Measurements from ENCODE around the gene CCDC187.

The CCDC187 gene

DNA sequence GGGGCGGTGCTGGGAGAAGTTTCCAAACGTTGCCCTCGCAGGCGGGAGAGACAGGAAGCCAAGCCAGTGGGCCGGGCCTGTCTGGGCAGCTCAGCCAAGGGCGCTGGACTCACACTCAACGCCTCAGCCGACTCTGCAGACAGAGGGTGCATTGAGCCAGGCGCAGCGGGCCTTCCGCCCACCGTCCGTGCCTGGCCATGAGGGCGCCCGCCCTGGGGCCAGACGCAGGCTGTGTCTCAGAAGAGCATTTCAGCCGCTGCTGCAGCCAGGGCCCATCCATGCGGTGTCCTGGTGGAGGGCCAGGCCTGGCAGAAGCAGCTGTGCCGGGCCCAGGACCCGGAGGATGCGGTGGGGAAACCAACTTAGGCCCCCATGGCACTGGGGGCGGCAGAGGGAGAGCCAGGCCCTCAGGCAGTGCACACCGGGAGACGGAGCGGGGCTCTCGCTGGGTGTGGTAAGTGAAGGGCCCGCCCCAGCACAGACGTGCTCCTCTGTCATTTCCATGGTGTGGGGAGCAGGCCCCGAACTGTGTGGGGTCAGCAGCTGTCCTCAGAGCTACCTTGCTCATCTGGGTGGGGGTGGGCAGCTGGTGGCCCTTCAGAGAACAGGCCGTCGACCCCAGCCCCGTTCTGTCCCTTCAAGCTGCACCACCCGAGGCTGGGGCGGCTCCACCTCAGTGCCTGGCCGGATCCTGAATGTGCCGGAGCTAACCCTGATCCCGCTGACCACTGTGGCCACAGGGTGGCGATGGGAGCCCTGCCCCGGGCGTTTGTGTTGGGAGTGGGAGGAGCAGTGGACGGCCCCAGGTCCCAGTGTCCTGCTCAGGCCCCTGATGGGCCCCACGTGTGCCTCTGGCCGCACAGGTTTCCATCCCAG lies 41.6 kb upstream of the CCDC187 start:
- no peak for TF ChIP-seq SIN3A (IDR thresholded peaks at IDR 0.05; ENCODE audit: borderline replicate concordance, insufficient read depth, low read length)
- TF ChIP-seq POLR2AphosphoS5 (IDR thresholded peaks at IDR 0.05; ENCODE audit: low read depth, low read length): no peak
- TF ChIP-seq TAF1 (IDR thresholded peaks at IDR 0.05; ENCODE audit: borderline replicate concordance, insufficient read depth, low read length): no peak
- TF ChIP-seq FOXP2 (optimal IDR thresholded peaks at IDR 0.05; ENCODE audit: borderline replicate concordance, extremely low read depth, extremely low read length, insufficient read depth): no peak
- TF ChIP-seq REST (IDR thresholded peaks at IDR 0.05; ENCODE audit: insufficient read depth in 1 of 2, low read depth in 2 of 2, low read length in 2 of 2): no peak

GRCh38 chr9:136344544-136345280 lies 40.8 kb upstream of the CCDC187 start:
- no peak for TF ChIP-seq FOXP2 (optimal IDR thresholded peaks at IDR 0.05; ENCODE audit: borderline replicate concordance, extremely low read depth, extremely low read length, insufficient read depth)
- no peak for TF ChIP-seq SIN3A (IDR thresholded peaks at IDR 0.05; ENCODE audit: borderline replicate concordance, insufficient read depth, low read length)
- no peak for TF ChIP-seq TAF1 (IDR thresholded peaks at IDR 0.05; ENCODE audit: borderline replicate concordance, insufficient read depth, low read length)
- no peak for TF ChIP-seq POLR2AphosphoS5 (IDR thresholded peaks at IDR 0.05; ENCODE audit: low read depth, low read length)
- no peak for TF ChIP-seq REST (IDR thresholded peaks at IDR 0.05; ENCODE audit: insufficient read depth in 1 of 2, low read depth in 2 of 2, low read length in 2 of 2)

GRCh38 chr9:136343884-136344269 lies 40.0 kb upstream of the CCDC187 start:
- TF ChIP-seq TAF1 (IDR thresholded peaks at IDR 0.05; ENCODE audit: borderline replicate concordance, insufficient read depth, low read length) (no peak), SIN3A (IDR thresholded peaks at IDR 0.05; ENCODE audit: borderline replicate concordance, insufficient read depth, low read length) (no peak), POLR2AphosphoS5 (IDR thresholded peaks at IDR 0.05; ENCODE audit: low read depth, low read length) (no peak), REST (IDR thresholded peaks at IDR 0.05; ENCODE audit: insufficient read depth in 1 of 2, low read depth in 2 of 2, low read length in 2 of 2) (no peak), FOXP2 (optimal IDR thresholded peaks at IDR 0.05; ENCODE audit: borderline replicate concordance, extremely low read depth, extremely low read length, insufficient read depth) (no peak)

- TF ChIP-seq SIN3A (IDR thresholded peaks at IDR 0.05; ENCODE audit: borderline replicate concordance, insufficient read depth, low read length) (no peak), TAF1 (IDR thresholded peaks at IDR 0.05; ENCODE audit: borderline replicate concordance, insufficient read depth, low read length) (no peak), POLR2AphosphoS5 (IDR thresholded peaks at IDR 0.05; ENCODE audit: low read depth, low read length) (no peak), FOXP2 (optimal IDR thresholded peaks at IDR 0.05; ENCODE audit: borderline replicate concordance, extremely low read depth, extremely low read length, insufficient read depth) (no peak)
These were observed 39.4 kb upstream of the CCDC187 start for GRCh38 chr9:136343121-136343883.

Data from PFSK-1 (cell line).